Adipose tissue (tissue), 3 donors: ENCODE measurements around the gene ENOX2. TPM values are rescaled to one million over a fixed set of nuclear protein-coding genes. Genes with fewer than 3 reads are reported as not detected.
"Not testable (repeated sequence)": the region's sequence is repeated elsewhere in the genome, so short reads cannot be mapped to it uniquely, and the experiment has no call there.

Experiments
- H3K27ac ChIP-seq: one replicate; pipeline ENCODE4 v1.5.1; 2013; ENCODE audit warnings: low read depth, low read length
- WGBS, 3 donors: extraction: QIAGEN DNeasy Blood & Tissue Kit; methylation state at CpG; one replicate each; pipeline ENCODE4 v1.1.7; 2013; 5-methylcytosine and 5-hydroxymethylcytosine counted together
- polyA plus RNA-seq, 3 donors: library from polyadenylated mRNA; stranded (reverse); fragments of 200-250 nt; gene quantifications; one replicate each; pipeline ENCODE4 v1.2.3, GENCODE V29; 2013
- donor health status: healthy with polysubstance abuse.
- donor health status: Bipolar disorder and iron deficiency.
- donor health status: healthy.

ENOX2 gene, protein sequence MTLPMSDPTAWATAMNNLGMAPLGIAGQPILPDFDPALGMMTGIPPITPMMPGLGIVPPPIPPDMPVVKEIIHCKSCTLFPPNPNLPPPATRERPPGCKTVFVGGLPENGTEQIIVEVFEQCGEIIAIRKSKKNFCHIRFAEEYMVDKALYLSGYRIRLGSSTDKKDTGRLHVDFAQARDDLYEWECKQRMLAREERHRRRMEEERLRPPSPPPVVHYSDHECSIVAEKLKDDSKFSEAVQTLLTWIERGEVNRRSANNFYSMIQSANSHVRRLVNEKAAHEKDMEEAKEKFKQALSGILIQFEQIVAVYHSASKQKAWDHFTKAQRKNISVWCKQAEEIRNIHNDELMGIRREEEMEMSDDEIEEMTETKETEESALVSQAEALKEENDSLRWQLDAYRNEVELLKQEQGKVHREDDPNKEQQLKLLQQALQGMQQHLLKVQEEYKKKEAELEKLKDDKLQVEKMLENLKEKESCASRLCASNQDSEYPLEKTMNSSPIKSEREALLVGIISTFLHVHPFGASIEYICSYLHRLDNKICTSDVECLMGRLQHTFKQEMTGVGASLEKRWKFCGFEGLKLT
- 10 to 100 TPM in 1 of 3 donors, 1 to 10 TPM in 2; 2.8 to 18.6 (median 5.3) TPM for polyA plus RNA-seq

DNA sequence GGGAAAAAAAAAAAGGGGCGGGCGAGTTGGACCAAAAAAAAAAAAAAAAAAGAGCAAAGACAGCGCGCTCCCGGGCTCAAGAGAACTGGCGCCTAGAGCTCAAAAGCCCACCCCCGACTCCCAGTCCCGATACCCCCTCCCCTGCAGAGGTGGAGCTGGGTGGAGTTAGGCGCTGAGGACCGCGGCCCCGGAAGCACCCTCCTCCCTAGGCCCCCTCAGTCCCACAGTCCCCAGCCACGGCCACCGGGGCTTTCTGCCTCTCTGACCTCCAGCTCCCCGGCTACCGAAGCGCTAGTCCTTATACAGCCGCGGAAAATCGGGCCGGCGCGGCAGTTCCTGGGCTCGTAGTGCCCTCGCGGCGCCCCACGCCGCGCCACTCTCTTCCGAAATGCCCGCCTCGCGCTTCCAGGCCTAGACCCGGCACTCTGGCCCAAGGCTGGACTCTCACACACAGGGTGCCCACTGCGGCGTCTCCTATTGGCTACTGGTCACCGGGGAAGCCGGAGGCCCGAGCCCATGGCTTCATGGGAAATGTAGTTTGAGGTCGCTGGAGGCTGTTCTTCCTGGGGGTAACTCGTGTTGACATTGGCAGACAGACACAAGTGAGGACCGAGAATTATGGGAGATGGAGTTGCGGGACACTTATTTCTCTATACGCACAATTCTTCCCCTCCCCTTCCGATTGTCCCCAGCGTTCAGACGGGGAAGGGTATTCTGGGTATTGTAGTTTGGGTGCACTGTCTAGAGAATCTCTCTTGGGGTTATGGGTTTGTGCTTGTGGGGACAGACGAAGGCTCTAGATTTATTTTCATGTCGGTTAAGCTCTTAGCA lies at the start of gene ENOX2:
TSS of gene ENOX2 (minus strand) at position 427 of the 831 bp plus-strand sequence. CDS start 199,993 bp downstream, outside the sequence.
- H3K27ac ChIP-seq: no peak within 1 kb of the TSS
- 0 to 34% (median 0%) methylated on average over 38 to 48 of the region's 50 CpGs for WGBS, 3 donors

DNA sequence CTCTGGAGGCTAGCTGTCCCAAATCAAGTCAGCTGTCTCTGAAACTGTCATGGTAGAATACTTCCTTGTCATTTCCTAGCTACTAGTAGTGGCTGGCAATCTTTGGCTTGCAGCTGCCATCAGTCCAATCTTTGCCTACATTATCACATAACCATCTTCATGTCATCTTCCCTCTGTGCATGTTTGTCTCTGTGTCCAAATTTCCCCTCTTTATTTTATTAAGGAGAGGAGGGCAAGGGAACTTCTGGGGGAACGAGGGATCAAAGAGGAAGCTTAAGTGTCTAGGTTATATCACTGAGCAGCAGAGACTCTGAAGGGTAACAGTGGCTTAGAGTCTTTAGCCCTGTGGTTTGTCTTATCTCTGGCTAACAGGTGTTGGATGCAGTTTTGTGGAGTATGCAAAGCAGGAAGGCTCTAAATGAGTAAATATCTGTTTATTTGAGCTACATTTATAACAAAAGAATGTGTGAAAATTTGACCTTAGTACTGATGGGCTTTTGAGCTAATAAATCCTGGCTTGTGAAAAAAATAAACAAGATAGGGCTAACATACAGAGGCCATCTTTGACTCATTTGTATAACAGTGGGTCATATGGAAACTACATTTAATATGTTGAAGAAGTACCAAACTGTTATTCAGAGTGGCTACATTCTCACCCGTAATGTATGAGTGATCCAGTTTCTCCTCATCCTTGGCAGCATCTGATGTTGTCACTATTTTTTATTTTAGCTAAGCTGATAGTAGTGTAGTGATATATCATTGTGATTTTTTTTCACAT lies 49.4 kb upstream of the ENOX2 start:
- WGBS, 3 donors: 39 to 59% (median 59%) methylated on average over 2 of the region's 2 CpGs
- no peak overlapping the region for H3K27ac ChIP-seq

DNA sequence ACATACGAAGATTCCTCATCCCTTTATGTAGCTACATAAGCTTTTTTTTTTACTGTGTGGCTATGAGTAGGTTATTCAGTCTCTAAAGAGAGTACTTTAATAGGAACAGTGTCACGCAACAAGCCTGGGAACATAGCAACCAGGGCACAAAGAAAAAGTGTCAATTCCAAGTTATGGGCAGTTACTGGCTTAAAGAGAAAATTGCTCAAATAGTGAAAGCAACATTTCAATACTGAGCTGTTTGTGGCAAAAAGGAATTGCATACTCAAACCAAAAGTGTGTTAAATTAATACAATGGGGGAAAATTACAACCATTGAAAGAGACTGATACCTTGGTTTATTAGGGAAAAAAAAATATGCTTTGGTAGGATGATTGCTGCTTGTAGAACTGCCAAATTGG lies 41.2 kb upstream of the ENOX2 start:
- 51 to 72% (median 52%) methylated on average over 2 of the region's 2 CpGs for WGBS, 3 donors
- no peak overlapping the region for H3K27ac ChIP-seq

DNA sequence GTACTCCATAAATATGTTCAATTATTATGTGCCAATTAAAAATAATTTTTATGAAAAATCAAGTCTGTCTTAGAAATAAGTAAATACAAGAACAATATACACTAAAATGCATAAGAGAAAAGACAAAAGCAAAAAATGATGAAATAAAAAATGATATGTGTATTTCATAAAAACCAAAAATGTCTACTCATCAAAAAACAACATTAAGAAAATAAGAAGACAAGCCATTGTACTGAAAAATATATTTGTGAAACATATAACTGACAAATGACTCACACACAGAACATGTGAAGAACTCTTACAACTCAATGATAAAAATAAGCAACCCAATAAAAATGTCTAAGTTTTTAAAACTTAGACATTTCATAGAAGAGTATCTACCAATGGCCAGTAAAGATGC lies 34.1 kb upstream of the ENOX2 start:
- H3K27ac ChIP-seq: no peak overlapping the region

DNA sequence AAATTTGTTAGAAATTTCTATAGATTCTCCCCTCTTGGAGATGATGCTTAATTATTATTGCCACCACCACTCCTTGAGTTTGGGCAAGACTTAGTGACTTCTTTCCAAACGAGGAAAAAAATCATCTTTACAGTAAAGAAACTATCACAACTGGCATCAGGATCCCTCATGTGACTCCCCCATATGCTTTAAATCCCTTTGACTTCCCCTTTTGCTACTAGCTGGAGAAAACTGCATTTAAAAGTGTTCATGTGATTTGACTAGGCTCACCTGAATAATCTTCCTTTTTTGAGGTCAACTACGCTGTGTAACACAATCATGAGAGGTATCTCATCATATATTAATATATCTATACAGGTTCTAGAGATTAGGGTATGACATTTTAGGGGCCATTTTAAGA lies 30.3 kb upstream of the ENOX2 start:
- H3K27ac ChIP-seq: no peak overlapping the region
- WGBS, 3 donors: 59 to 68% (median 60%) methylated on average over 2 of the region's 2 CpGs

DNA sequence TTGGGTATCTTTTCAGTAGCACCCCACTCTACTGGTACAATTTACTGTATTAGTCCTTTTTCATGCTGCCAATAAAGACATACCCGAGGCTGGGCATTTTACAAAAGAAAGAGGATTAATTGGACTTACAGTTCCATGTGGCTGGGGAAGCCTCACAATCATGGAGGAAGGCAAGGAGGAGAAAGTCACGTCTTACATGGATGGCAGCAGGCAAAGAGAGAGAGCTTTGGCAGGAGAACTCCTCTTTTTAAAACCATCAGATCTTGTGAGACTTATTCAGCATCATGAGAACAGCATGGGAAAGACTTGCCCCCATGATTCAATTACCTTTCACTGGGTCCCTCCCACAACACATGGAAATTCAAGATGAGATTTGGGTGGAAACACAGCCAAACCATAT lies 17.4 kb upstream of the ENOX2 start:
- 41 to 73% (median 42%) methylated on average over 2 of the region's 2 CpGs for WGBS, 3 donors
- H3K27ac ChIP-seq: not testable (repeated sequence)

DNA sequence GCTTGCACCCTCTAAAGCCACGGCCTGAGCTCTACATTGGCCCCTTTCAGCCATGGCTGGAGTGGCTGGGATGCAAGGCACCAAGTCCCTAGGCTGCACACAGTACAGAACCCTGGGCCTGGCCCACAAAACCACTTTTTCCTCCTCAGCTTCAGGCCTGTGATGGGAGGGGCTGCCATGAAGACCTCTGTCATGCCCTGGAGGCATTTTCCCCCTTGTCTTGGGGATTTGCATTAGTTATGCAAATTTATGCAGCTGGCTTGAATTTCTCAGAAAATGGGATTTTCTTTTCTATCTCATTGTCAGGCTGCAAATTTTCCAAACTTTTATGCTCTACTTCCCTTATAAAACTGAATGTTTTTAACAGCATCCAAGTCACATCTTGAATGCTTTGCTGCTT lies 16.7 kb upstream of the ENOX2 start:
- H3K27ac ChIP-seq: not testable (repeated sequence)
- 11 to 64% (median 28%) methylated on average over 1 of the region's 1 CpG for WGBS, 3 donors

DNA sequence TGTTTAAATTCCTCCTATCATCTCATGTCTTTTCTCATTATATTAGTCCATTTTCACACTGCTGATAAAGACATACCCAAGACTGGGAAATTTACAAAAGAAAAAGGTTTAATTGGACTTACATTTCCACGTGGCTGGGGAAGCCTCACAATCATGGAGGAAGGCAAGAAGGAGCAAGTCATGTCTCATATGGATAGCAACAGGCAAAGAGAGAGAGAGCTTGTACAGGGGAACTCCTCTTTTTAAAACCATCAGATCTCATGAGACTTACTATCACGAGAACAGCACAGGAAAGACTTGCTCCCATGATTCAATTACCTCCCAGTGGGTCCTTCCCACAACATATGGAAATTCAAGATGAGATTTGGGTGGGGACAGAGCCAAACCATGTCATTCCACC lies 15.5 kb upstream of the ENOX2 start:
- not testable (repeated sequence) for H3K27ac ChIP-seq
- WGBS, 3 donors: 48 to 66% (median 51%) methylated on average over 2 of the region's 2 CpGs

DNA sequence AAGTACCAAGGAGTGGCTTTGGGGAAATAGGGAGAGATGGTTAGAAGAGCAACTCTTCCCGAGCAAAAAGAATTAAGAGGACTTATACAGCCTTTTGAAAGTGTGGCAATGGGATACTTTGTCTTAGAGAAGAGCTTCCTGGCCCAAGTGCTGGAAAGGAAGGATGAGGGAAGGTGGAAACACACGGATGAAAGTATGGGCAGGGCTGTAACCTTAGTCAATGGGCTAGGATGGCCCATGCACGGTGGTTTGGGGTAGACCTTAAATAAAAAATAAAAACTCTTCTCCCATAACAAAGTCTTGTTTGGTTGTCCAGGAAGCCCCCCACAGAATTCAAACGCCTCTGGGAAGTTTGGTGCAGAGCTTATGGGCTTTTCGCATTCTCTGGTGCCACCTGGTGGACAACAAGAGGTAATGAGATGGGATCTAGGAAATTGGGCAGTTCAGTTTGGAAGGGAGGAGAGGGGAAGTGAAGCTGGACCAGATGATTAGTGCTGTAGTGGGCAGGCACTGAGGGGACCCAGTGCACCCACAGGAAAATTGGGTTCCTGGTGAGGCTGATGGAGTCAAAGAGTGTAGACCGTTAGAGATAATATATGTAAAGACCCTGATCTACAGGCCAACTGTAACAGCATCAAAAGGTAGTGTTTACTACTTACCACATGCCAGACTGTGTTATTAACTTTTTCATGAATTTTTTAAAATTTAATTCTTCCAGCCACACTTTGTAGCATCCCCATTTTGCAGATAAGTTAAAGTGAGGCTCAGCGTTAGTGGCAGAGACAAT lies 13.8 kb upstream of the ENOX2 start:
- H3K27ac ChIP-seq: no peak overlapping the region
- 27 to 31% (median 28%) methylated on average over 7 of the region's 7 CpGs for WGBS, 3 donors

DNA sequence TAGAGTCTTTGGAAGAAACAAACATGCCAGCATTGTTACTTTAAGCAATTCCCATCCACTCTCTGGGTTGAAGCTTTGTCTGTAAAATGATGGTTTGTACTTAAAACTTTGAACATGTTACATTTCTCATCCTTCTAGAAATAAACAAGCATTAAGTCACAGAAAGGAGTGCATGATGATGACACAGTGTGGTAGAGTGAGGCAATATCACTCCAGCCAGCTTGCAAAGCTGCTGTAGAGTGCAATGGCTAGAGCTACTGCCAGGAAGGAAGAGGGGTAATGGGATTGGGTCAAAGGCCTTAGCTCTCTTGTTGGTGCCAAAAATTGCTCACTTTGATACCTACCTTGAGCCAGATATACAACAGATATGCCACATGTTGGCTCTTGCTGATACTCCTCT lies 12.3 kb upstream of the ENOX2 start:
- no peak overlapping the region for H3K27ac ChIP-seq

DNA sequence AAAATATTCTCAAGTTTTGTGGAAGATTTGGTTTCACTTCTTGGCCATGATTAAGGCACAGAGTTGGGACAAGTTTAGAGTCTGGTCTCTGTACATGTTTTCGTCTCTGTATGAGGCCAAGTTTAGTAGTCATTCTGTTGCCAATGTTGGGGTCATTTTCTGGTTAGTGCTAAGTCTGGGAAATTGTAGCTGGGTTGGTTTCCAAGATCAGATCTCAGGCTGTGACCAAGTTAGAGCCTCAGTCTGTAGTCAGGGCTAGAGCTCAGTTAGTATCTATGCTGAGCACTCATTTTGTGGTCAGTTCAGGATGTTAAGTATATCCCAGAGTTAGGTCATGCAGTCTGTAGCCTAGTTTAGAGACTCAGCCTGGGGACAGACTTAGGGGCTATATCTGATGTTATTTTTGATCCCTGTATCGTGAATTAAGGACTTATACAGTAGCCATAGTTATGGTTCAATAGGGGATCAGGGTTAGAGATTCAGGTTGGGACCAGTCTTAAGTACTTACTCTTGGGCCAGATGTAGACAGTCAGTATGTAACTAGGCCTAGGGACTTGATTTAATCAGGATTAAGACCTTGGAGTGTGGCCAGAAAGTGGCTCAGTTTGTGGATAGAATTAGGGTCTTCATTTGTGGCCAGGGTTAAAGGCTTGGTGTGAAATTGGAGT lies 6.6 kb upstream of the ENOX2 start:
- WGBS, 3 donors: 53 to 74% (median 68%) methylated on average over 2 of the region's 2 CpGs
- no peak overlapping the region for H3K27ac ChIP-seq

DNA sequence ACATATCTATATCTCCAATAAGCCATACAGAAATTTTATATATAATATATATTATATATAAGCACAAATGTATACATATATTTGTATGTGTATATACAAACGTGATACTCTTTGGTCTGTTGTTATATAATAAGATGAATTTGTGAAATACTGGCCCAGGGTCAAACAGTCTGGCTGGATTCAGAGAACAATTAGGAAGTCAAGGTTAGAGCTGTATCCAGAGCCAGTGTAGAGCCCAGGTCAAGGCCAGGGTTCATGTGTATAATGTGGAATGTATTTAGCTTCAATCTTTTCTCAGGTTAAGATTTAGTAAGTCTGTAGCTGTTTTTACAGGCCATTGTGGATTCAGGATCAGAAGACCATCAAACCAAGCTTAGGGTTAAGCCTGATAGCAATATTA lies 3.8 kb upstream of the ENOX2 start:
- WGBS, 3 donors: 56 to 90% (median 77%) methylated on average over 1 of the region's 1 CpG
- H3K27ac ChIP-seq: no peak overlapping the region

DNA sequence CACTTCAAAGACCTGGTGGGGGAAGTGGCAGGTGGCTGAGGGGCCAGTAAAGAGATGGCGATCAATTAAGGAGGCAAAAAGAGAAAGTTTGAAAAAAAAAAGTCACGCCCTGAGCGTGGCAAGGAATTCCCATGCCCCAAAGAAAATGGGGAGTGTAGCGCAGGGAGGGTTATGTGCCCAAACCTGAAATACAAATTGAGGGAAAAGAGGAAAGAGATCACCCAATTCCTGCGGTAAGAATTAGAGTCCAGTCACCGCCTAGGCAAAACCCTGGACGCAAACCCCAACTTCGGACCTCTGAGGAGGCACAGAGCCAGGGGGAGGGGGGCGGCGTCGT lies 595 bp downstream of the ENOX2 start:
- H3K27ac ChIP-seq: no peak overlapping the region
- WGBS, 3 donors: 0 to 21% (median 1%) methylated on average over 8 to 11 of the region's 11 CpGs

DNA sequence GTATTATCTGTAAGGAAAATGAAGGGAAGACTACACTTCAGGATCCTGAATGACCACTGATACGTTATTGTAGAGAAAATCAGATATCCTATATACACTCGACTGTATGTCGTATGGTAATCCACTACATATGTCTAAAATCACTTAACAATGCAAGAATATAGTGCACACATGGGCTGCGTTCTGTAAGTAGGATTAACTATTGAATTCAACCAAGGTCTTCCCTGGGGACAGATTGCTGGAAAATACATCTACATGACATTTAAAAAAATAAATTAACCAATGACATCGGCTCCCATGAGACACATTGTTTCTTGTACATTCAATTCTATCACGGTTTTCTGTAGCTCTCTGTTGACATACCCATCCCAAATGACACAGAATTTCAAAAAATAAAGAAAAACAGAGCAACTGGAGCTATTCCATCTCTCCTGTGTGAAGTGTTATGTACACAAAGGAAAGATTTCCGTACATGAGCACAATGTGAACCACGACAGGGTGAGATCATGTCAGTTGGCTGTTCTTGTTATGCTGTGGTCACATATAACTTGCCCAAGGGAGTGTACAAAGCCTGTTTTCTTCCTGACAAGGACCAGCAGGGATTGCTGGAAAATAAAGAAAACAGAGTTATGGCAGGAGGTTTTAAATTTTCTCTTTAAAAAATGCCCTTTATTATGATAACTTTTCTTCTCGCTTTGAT lies 6.1 kb downstream of the ENOX2 start:
- H3K27ac ChIP-seq: no peak overlapping the region
- WGBS, 3 donors: 64 to 83% (median 72%) methylated on average over 9 of the region's 9 CpGs

DNA sequence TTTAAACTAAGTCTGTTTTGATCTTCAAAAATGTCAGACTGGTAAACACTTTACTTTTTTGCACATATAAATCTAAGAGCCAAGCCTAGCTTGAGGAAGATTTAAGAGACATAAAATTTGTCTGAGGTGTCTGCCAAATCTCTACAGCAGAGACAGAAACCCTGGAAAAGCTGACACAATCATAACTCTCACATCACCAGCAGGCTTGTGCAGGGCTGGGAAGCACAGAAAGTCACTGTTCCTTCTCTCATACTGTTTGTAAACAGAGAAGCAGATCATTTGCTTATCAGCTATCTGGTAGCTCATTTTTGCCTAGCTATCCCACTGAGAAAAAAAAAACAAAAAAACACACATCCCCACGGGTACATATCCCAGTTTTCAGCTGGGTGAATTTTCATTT lies 7.0 kb downstream of the ENOX2 start:
- WGBS, 3 donors: 31 to 52% (median 41%) methylated on average over 1 of the region's 1 CpG

DNA sequence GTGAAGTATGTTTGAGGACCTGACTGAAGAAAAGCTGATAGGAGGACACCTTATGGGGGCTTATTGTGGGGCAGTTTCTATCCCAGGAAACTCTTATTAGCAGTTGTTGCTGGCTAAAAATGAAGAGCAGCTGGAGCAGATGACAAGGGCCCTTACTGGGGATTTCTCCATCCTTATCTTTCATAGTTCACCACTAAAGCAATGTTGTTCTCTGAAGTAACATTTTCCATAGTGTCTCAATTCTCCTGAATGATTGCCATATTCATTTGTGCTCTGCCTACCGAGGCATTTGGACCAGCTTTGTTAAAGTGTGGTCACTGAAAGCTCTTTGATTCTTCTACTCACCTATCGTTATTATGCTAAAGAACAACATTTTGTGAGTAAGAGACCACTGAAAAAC lies 7.7 kb downstream of the ENOX2 start:
- 52 to 89% (median 53%) methylated on average over 2 of the region's 2 CpGs for WGBS, 3 donors
- no peak overlapping the region for H3K27ac ChIP-seq

More for the DNA sequence above, 7.0 kb downstream of the ENOX2 start:
- H3K27ac ChIP-seq: no peak overlapping the region
